Osteoblast (primary cell): ENCODE measurements around the gene CD300C. TPM values are rescaled to one million over a fixed set of nuclear protein-coding genes. Genes with fewer than 3 reads are reported as not detected.

Experiments
- DNase-seq: peaks from one replicate; pipeline ENCODE4 v3.0.0; 2011; ENCODE audit warnings: low spot score, mixed read lengths; ENCODE audit not compliant: insufficient read length; ENCODE audit errors: missing footprints
- H2AFZ ChIP-seq: 2 replicates; pipeline ENCODE4 v1.6.0; 2011; ENCODE audit warnings: mild to moderate bottlenecking, low read length
- H3K27ac ChIP-seq: 2 replicates; pipeline ENCODE4 v1.5.1; 2011; ENCODE audit warnings: mild to moderate bottlenecking, low read depth, low read length, moderate library complexity
- H3K27me3 ChIP-seq: 2 replicates; pipeline ENCODE4 v1.6.0; 2012; ENCODE audit warnings: mild to moderate bottlenecking, control low read depth, inconsistent platforms, low read length, moderate library complexity; ENCODE audit not compliant: insufficient read depth
- H3K36me3 ChIP-seq: 2 replicates; pipeline ENCODE4 v1.5.1; 2011; ENCODE audit warnings: mild to moderate bottlenecking, low read length, control low read depth, moderate library complexity; ENCODE audit not compliant: insufficient read depth
- H3K4me1 ChIP-seq: 2 replicates; pipeline ENCODE4 v1.5.1; 2011; ENCODE audit warnings: mild to moderate bottlenecking, low read length, control low read depth, moderate library complexity; ENCODE audit not compliant: insufficient read depth
- H3K4me2 ChIP-seq: 2 replicates; pipeline ENCODE4 v1.6.0; 2011; ENCODE audit warnings: mild to moderate bottlenecking, low read length; ENCODE audit not compliant: insufficient read depth
- H3K4me3 ChIP-seq: fragments of 200-600 bp; sonication (generic); 3 replicates; pipeline ENCODE4 v1.5.1; 2012; ENCODE audit warnings: mild to moderate bottlenecking, low read length, inconsistent platforms; ENCODE audit not compliant: insufficient read depth
- H3K79me2 ChIP-seq: 2 replicates; pipeline ENCODE4 v1.6.0; 2012; ENCODE audit warnings: mild to moderate bottlenecking, low read length, control low read depth, inconsistent platforms; ENCODE audit not compliant: insufficient read depth
- H3K9me3 ChIP-seq: 2 replicates; pipeline ENCODE4 v1.5.1; 2011; ENCODE audit warnings: low read depth, low read length, control low read depth
- H4K20me1 ChIP-seq: 2 replicates; pipeline ENCODE4 v1.6.0; 2012; ENCODE audit warnings: mild to moderate bottlenecking, low read length, control low read depth; ENCODE audit not compliant: insufficient read depth
- CTCF ChIP-seq: IDR thresholded peaks from 2 replicates; pipeline ENCODE4 v1.5.1; 2011; ENCODE audit warnings: mild to moderate bottlenecking, low read depth, low read length, moderate library complexity; ENCODE audit errors: extremely low read depth
- total RNA-seq: library from RNA; depleted of rRNA; stranded (reverse); fragments of >200 nt; gene quantifications from 2 replicates; pipeline ENCODE4 v1.2.3, GENCODE V29; 2012

The CD300C gene
- total RNA-seq, 1 donor = not detected

GRCh38 chr17:74491626-74492025, 54.3 kb downstream of the CD300C start:
- no peak for DNase-seq
- Histone ChIP-seq H4K20me1 (no peaks in the 10 kb centered on the region), H3K27me3 (no peaks in the 10 kb centered on the region), H3K9me3 (no peaks in the 10 kb centered on the region), H3K36me3 (no peaks in the 10 kb centered on the region), H3K27ac (no peak overlapping the region), H3K79me2 (no peaks in the 10 kb centered on the region), H3K4me3 (no peak overlapping the region), H3K4me1 (no peaks in the 10 kb centered on the region), H3K4me2 (no peak overlapping the region), H2AFZ (no peak overlapping the region)
- TF ChIP-seq CTCF = no peak

Other genes with a start within 250 kb of the CD300C start
- gene KIF19, start 219.9 kb downstream of the CD300C start, total RNA-seq = not detected in 2 replicates
- not detected in 2 replicates for gene BTBD17, start 184.2 kb downstream of the CD300C start, total RNA-seq
- gene GPR142, start 178.6 kb downstream of the CD300C start, total RNA-seq = not detected in 2 replicates
- 2.9 and 6.8 TPM in 2 replicates for gene GPRC5C, start 114.0 kb downstream of the CD300C start, total RNA-seq
- not detected in 2 replicates for gene CD300A, start 79.5 kb downstream of the CD300C start, total RNA-seq
- not detected in 2 replicates for gene CD300LB, start 14.6 kb downstream of the CD300C start, total RNA-seq
- not detected in 2 replicates for gene CD300H, start 21.4 kb upstream of the CD300C start, total RNA-seq
- not detected in 2 replicates for gene CD300LD, start 46.2 kb upstream of the CD300C start, total RNA-seq
- under 0.01 TPM in 1 of 2 replicates, not detected in the other for gene CD300E, start 77.6 kb upstream of the CD300C start, total RNA-seq
- gene CD300LF, start 166.8 kb upstream of the CD300C start, total RNA-seq = not detected in 2 replicates
- under 0.01 and 0.36 TPM in 2 replicates for gene RAB37, start 191.1 kb upstream of the CD300C start, total RNA-seq
- 15.9 and 22.1 TPM in 2 replicates for gene NHERF1, start 202.5 kb upstream of the CD300C start, total RNA-seq
- gene NAT9, start 230.2 kb upstream of the CD300C start, total RNA-seq = 33.0 and 35.1 TPM in 2 replicates